Karpas-422 (cell line): Measurements from ENCODE around the gene CCDC170. TPM values are rescaled to one million over a fixed set of nuclear protein-coding genes. Genes with fewer than 3 reads are reported as not detected.
A peak's percentile ranks its signal among the peaks of the same experiment; 100 is the strongest.

ENCODE experiments used
- DNase-seq: peaks from one replicate; pipeline ENCODE4 v3.0.0-alpha.2; 2015
- H2AFZ ChIP-seq: fragments of 200-600 bp; sonication (generic); 2 replicates; pipeline ENCODE4 v1.6.1; 2014; ENCODE audit warnings: antibody characterized with exemption, low read length, mixed read lengths
- H3K27ac ChIP-seq: fragments of 200-600 bp; sonication (generic); 2 replicates; pipeline ENCODE4 v1.5.1; 2014; ENCODE audit warnings: mild to moderate bottlenecking, low read length, moderate library complexity
- H3K27me3 ChIP-seq: fragments of 200-600 bp; sonication (generic); 2 replicates; pipeline ENCODE4 v1.6.1; 2014; ENCODE audit warnings: low read length, mixed read lengths
- H3K36me3 ChIP-seq: fragments of 200-600 bp; sonication (generic); 2 replicates; pipeline ENCODE4 v1.6.1; 2014; ENCODE audit warnings: low read length, mixed read lengths; ENCODE audit not compliant: insufficient read depth
- H3K4me1 ChIP-seq: fragments of 200-600 bp; sonication (generic); 2 replicates; pipeline ENCODE4 v1.6.1; 2014; ENCODE audit warnings: mild to moderate bottlenecking, low read length, mixed read lengths
- H3K4me2 ChIP-seq: fragments of 200-600 bp; sonication (generic); 2 replicates; pipeline ENCODE4 v1.6.1; 2014; ENCODE audit warnings: low read length, low read depth, mild to moderate bottlenecking; ENCODE audit not compliant: poor library complexity, severe bottlenecking
- H3K4me3 ChIP-seq: fragments of 200-600 bp; sonication (generic); 2 replicates; pipeline ENCODE4 v1.5.1; 2014; ENCODE audit warnings: mild to moderate bottlenecking, antibody characterized with exemption, low read length, mixed read lengths
- H3K79me2 ChIP-seq: fragments of 200-600 bp; sonication (generic); 2 replicates; pipeline ENCODE4 v1.6.1; 2014; ENCODE audit warnings: mild to moderate bottlenecking, low read length, mixed read lengths
- H3K9ac ChIP-seq: fragments of 200-600 bp; sonication (generic); 2 replicates; pipeline ENCODE4 v1.6.0; 2014; ENCODE audit warnings: low read length
- H3K9me2 ChIP-seq: fragments of 200-600 bp; sonication (generic), shearing (Covaris generic); replicated peaks from 2 replicates; pipeline ENCODE4 v1.6.0; 2014; ENCODE audit warnings: mild to moderate bottlenecking, low read length, moderate library complexity; ENCODE audit not compliant: insufficient read depth
- H3K9me3 ChIP-seq: fragments of 300-700, 200-600 bp; sonication (generic); 2 replicates; pipeline ENCODE4 v1.6.1; 2014; ENCODE audit warnings: low read length, mixed read lengths
- H4K20me1 ChIP-seq: fragments of 200-600 bp; sonication (generic); 2 replicates; pipeline ENCODE4 v1.6.1; 2014; ENCODE audit warnings: mild to moderate bottlenecking, antibody characterized with exemption, low read length, low read depth; ENCODE audit not compliant: insufficient read depth
- total RNA-seq: library from RNA; depleted of rRNA; stranded (reverse); fragments of >200 nt; shearing (Covaris generic); gene quantifications from 2 replicates; pipeline ENCODE4 v1.2.3, GENCODE V29; 2014; ENCODE audit warnings: low replicate concordance

CCDC170 gene
- total RNA-seq, 1 experiment from 2014 or later: not detected

GRCh38 chr6:151641028-151641427 lies 147.2 kb downstream of the CCDC170 start:
- H3K9me3 ChIP-seq: no peaks in the 10 kb centered on the region
- H3K36me3 ChIP-seq: no peaks in the 10 kb centered on the region
- H3K4me3 ChIP-seq: no peak overlapping the region
- H3K27ac ChIP-seq: no peak overlapping the region
- no peaks in the 10 kb centered on the region for H4K20me1 ChIP-seq
- H3K4me1 ChIP-seq: no peaks in the 10 kb centered on the region
- no peaks in the 10 kb centered on the region for H3K79me2 ChIP-seq
- no peaks in the 10 kb centered on the region for H3K27me3 ChIP-seq
- H2AFZ ChIP-seq: no peak overlapping the region
- H3K4me2 ChIP-seq: no peak overlapping the region
- no peak for DNase-seq
- no peaks in the 10 kb centered on the region for H3K9me2 ChIP-seq
- H3K9ac ChIP-seq: no peak overlapping the region

GRCh38 chr6:151647976-151648639 lies 154.3 kb downstream of the CCDC170 start:
- no peaks in the 10 kb centered on the region for H4K20me1 ChIP-seq
- H2AFZ ChIP-seq: no peak overlapping the region
- no peaks in the 10 kb centered on the region for H3K79me2 ChIP-seq
- H3K36me3 ChIP-seq: no peaks in the 10 kb centered on the region
- no peak overlapping the region for H3K9ac ChIP-seq
- no peaks in the 10 kb centered on the region for H3K9me2 ChIP-seq
- no peaks in the 10 kb centered on the region; the same call in 1 of the 2 replicates for H3K4me1 ChIP-seq
- DNase-seq: peak; percentile 84
- no peaks in the 10 kb centered on the region for H3K27me3 ChIP-seq
- no peaks in the 10 kb centered on the region for H3K9me3 ChIP-seq
- H3K27ac ChIP-seq: no peak overlapping the region
- no peak overlapping the region for H3K4me3 ChIP-seq
- no peak overlapping the region for H3K4me2 ChIP-seq

- H3K27me3 ChIP-seq: no peaks in the 10 kb centered on the region
- H3K9me3 ChIP-seq: peaks cover 3% of the 10 kb centered on the region; the same call in 1 of the 2 replicates
- H3K79me2 ChIP-seq: no peaks in the 10 kb centered on the region
- H3K9me2 ChIP-seq: no peaks in the 10 kb centered on the region
- no peaks in the 10 kb centered on the region for H4K20me1 ChIP-seq
- no peak overlapping the region for H2AFZ ChIP-seq
- DNase-seq: peak; percentile 53
- H3K36me3 ChIP-seq: no peaks in the 10 kb centered on the region
- no peak overlapping the region for H3K4me2 ChIP-seq
- no peak overlapping the region for H3K4me3 ChIP-seq
- no peak overlapping the region for H3K9ac ChIP-seq
- no peak overlapping the region for H3K27ac ChIP-seq
- H3K4me1 ChIP-seq: no peaks in the 10 kb centered on the region; the same call in 1 of the 2 replicates
Measured at GRCh38 chr6:151649835-151650234, 156.0 kb downstream of the CCDC170 start.

GRCh38 chr6:151651639-151652038 lies 157.8 kb downstream of the CCDC170 start:
- Histone ChIP-seq H3K9me3 (peaks cover 10% of the 10 kb centered on the region; the same call in 1 of the 2 replicates), H3K4me2 (no peak overlapping the region), H3K4me3 (no peak overlapping the region), H3K27ac (no peak overlapping the region), H2AFZ (no peak overlapping the region), H3K4me1 (no peaks in the 10 kb centered on the region; the same call in 1 of the 2 replicates), H3K27me3 (no peaks in the 10 kb centered on the region), H3K36me3 (no peaks in the 10 kb centered on the region), H3K9ac (no peak overlapping the region), H3K79me2 (no peaks in the 10 kb centered on the region), H3K9me2 (no peaks in the 10 kb centered on the region), H4K20me1 (no peaks in the 10 kb centered on the region)
- no peak for DNase-seq

GRCh38 chr6:151652325-151652724 lies 158.5 kb downstream of the CCDC170 start:
- Histone ChIP-seq H3K4me2 (no peak overlapping the region), H3K4me3 (no peak overlapping the region), H3K27ac (no peak overlapping the region), H3K79me2 (no peaks in the 10 kb centered on the region), H3K9me2 (no peaks in the 10 kb centered on the region), H3K9me3 (peaks cover 10% of the 10 kb centered on the region; the same call in 1 of the 2 replicates), H4K20me1 (no peaks in the 10 kb centered on the region), H3K27me3 (no peaks in the 10 kb centered on the region), H3K4me1 (no peaks in the 10 kb centered on the region; the same call in 1 of the 2 replicates), H3K36me3 (no peaks in the 10 kb centered on the region), H3K9ac (no peak overlapping the region), H2AFZ (no peak overlapping the region)
- no peak for DNase-seq

- Histone ChIP-seq H3K27me3 (no peaks in the 10 kb centered on the region), H3K9me2 (no peaks in the 10 kb centered on the region), H3K9ac (no peak overlapping the region), H2AFZ (no peak overlapping the region), H3K4me3 (no peak overlapping the region), H3K36me3 (no peaks in the 10 kb centered on the region), H3K9me3 (peaks cover 10% of the 10 kb centered on the region; the same call in 1 of the 2 replicates), H3K79me2 (no peaks in the 10 kb centered on the region), H3K27ac (no peak overlapping the region), H4K20me1 (no peaks in the 10 kb centered on the region), H3K4me2 (no peak overlapping the region), H3K4me1 (no peaks in the 10 kb centered on the region)
- DNase-seq: no peak
Measured at GRCh38 chr6:151655099-151655498, 161.3 kb downstream of the CCDC170 start.

- no peaks in the 10 kb centered on the region for H3K79me2 ChIP-seq
- no peaks in the 10 kb centered on the region for H3K36me3 ChIP-seq
- peaks cover 10% of the 10 kb centered on the region; the same call in 1 of the 2 replicates for H3K9me3 ChIP-seq
- H3K4me2 ChIP-seq: no peak overlapping the region
- H4K20me1 ChIP-seq: no peaks in the 10 kb centered on the region
- DNase-seq: no peak
- no peak overlapping the region for H3K4me3 ChIP-seq
- no peak overlapping the region for H3K27ac ChIP-seq
- no peak overlapping the region for H2AFZ ChIP-seq
- no peaks in the 10 kb centered on the region for H3K9me2 ChIP-seq
- no peak overlapping the region for H3K9ac ChIP-seq
- no peaks in the 10 kb centered on the region for H3K27me3 ChIP-seq
- H3K4me1 ChIP-seq: no peaks in the 10 kb centered on the region
Measured at GRCh38 chr6:151656392-151656791, 162.6 kb downstream of the CCDC170 start.

- Histone ChIP-seq H3K4me3 (no peak overlapping the region), H3K4me2 (no peak overlapping the region), H3K9me2 (no peaks in the 10 kb centered on the region), H3K4me1 (no peaks in the 10 kb centered on the region), H3K36me3 (no peaks in the 10 kb centered on the region), H2AFZ (no peak overlapping the region), H3K79me2 (no peaks in the 10 kb centered on the region), H3K27ac (no peak overlapping the region), H3K9ac (no peak overlapping the region), H4K20me1 (no peaks in the 10 kb centered on the region), H3K9me3 (peaks cover 10% of the 10 kb centered on the region; the same call in 1 of the 2 replicates), H3K27me3 (no peaks in the 10 kb centered on the region)
- DNase-seq: no peak
Measured at GRCh38 chr6:151658091-151658490, 164.3 kb downstream of the CCDC170 start.
